HL-60 (cell line): ENCODE measurements around the gene LY9.
"Not testable (repeated sequence)": the region's sequence is repeated elsewhere in the genome, so short reads cannot be mapped to it uniquely, and the experiment has no call there.

Experiments used
- DNase-seq, 2 experiments: peaks; one replicate each; pipeline ENCODE4 v3.0.0-alpha.2; 2010 to 2020; ENCODE audit warnings: low read depth in 1 of 2, low spot score in 1 of 2
- H3K27ac ChIP-seq: fragments of 250-450 bp; sonication (Bioruptor Pico); replicated peaks from 2 replicates; pipeline ENCODE4 v1.5.1; 2020; ENCODE audit warnings: mild to moderate bottlenecking, moderate library complexity
- H3K27me3 ChIP-seq: fragments of 250-450 bp; sonication (Bioruptor Pico); 2 replicates; pipeline ENCODE4 v1.5.1; 2021; ENCODE audit warnings: mild to moderate bottlenecking, moderate library complexity; ENCODE audit not compliant: insufficient read depth, poor library complexity, severe bottlenecking
- H3K4me3 ChIP-seq: replicated peaks from 2 replicates; pipeline ENCODE4 v1.5.1; 2011; ENCODE audit warnings: mild to moderate bottlenecking, control low read depth, low read length; ENCODE audit not compliant: insufficient read depth
- CTCF ChIP-seq: IDR thresholded peaks from one replicate; pipeline ENCODE4 v1.5.1; 2011; ENCODE audit warnings: low read length, control low read depth, inconsistent platforms; ENCODE audit not compliant: insufficient read depth
- GABPA ChIP-seq: IDR thresholded peaks from 2 replicates; pipeline ENCODE4 v1.6.1; 2012; ENCODE audit warnings: low read depth
- POLR2AphosphoS5 ChIP-seq: IDR thresholded peaks from 2 replicates; pipeline ENCODE4 v1.6.1; 2012; ENCODE audit warnings: low read depth
- REST ChIP-seq: IDR thresholded peaks from 2 replicates; pipeline ENCODE4 v1.6.1; 2012; ENCODE audit warnings: low read depth; ENCODE audit not compliant: insufficient replicate concordance
- SPI1 ChIP-seq: IDR thresholded peaks from 2 replicates; pipeline ENCODE4 v1.6.1; 2012; ENCODE audit warnings: low read depth, mild to moderate bottlenecking, borderline replicate concordance

The LY9 gene

GRCh38 chr1:160867651-160868050 lies 71.7 kb downstream of the LY9 start:
- not testable (repeated sequence) for H3K4me3 ChIP-seq, H3K27me3 ChIP-seq
- peak overlapping the region; percentile 68 for H3K27ac ChIP-seq
- peak in 1 of 2 experiments; percentile 73 for DNase-seq
- TF ChIP-seq POLR2AphosphoS5 (peak; percentile 71), REST (peak; percentile 33), SPI1 (0 out of 2 replicates have a peak, but pooled peaks have one; percentile 13)

- peak overlapping the region; percentile 68 for H3K27ac ChIP-seq
- TF ChIP-seq SPI1 (peak; percentile 91), GABPA (no peak)
These were observed 72.2 kb downstream of the LY9 start for GRCh38 chr1:160868141-160868540.

GRCh38 chr1:160874935-160875334 lies 79.0 kb downstream of the LY9 start:
- H3K27ac ChIP-seq, result no peak overlapping the region
- no peak for DNase-seq
- TF ChIP-seq CTCF (no peak), REST (no peak), GABPA (no peak), SPI1 (no peak), POLR2AphosphoS5 (no peak)
- no peaks in the 10 kb centered on the region for H3K27me3 ChIP-seq
- H3K4me3 ChIP-seq, result no peak overlapping the region

More at GRCh38 chr1:160868141-160868540, 72.2 kb downstream of the LY9 start:
- Histone ChIP-seq H3K4me3 (no peak overlapping the region), H3K27me3 (no peaks in the 10 kb centered on the region)
- peak; percentile 67 to 73 for DNase-seq

- not testable (repeated sequence) for DNase-seq
These were observed 79.6 kb downstream of the LY9 start for GRCh38 chr1:160875591-160875990.

GRCh38 chr1:160876311-160876710 lies 80.3 kb downstream of the LY9 start:
- Histone ChIP-seq H3K27me3 (no peaks in the 10 kb centered on the region), H3K4me3 (no peak overlapping the region), H3K27ac (no peak overlapping the region)
- no peak for DNase-seq
- no peak for TF ChIP-seq GABPA

More at GRCh38 chr1:160875591-160875990, 79.6 kb downstream of the LY9 start:
- not testable (repeated sequence) for H3K27ac ChIP-seq, H3K27me3 ChIP-seq, H3K4me3 ChIP-seq
- peak; percentile 97 for TF ChIP-seq SPI1

GRCh38 chr1:160877221-160877620 lies 81.2 kb downstream of the LY9 start:
- TF ChIP-seq CTCF (no peak), GABPA (no peak), SPI1 (no peak), POLR2AphosphoS5 (no peak), REST (no peak)
- no peak overlapping the region for H3K4me3 ChIP-seq
- DNase-seq, result no peak
- no peak overlapping the region for H3K27ac ChIP-seq
- no peaks in the 10 kb centered on the region for H3K27me3 ChIP-seq
